Activated CD4-positive, alpha-beta T cell treated with anti-CD3 and anti-CD28 coated beads for 4 hours (primary cell): Measurements from ENCODE around the gene SRSF1.
"Not testable (repeated sequence)": the region's sequence is repeated elsewhere in the genome, so short reads cannot be mapped to it uniquely, and the experiment has no call there.

Experiments
- DNase-seq, 2 donors: peaks; one replicate each; pipeline ENCODE4 v3.0.0-alpha.2; 2020

The SRSF1 gene

GRCh38 chr17:57988301-57989250 lies 18.5 kb downstream of the SRSF1 start:
- DNase-seq, result peak; percentile 56 to 72

DNA sequence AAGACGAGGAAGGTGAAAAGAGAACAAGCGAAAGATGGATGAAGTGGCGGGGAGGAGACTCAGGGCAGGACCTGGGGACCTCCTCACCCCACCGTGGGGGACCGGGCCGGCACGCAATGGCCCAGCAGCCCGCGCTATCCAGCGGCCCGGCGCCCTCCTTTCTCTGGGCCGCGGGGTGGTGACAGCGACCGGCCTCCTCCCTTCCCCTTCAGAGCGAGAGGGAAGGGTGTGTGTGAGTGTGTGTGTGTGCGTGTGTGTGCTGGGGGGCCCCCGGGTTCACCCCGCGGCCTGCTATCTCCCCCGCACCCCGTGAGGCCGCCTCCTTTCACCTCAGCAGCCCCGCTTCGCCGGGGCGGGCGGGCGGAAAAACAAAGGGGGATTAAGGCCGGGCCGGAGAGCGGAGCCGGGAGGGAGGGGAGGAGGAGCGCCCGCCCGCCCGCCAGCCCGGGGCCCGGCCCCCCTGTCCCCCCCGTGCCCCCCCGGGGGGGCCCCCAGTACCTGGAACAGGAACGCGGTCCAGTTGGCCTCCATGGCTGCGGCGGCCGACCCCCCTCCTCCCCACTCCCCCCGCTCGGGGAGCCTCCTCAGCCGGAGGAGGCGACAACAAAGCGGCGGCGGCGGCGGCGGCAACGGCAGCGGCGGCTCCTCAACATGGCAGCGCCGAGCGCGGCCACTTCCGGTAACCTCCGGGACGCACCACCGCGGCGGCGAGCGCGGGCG lies 19.3 kb downstream of the SRSF1 start, which contains the start of gene VEZF1:
Gene VEZF1 (minus strand): TSS at position 674 of the 720 bp plus-strand sequence. CDS start 143 bp downstream, at position 531.
- DNase-seq, result peak; percentile 71 to 78

DNA sequence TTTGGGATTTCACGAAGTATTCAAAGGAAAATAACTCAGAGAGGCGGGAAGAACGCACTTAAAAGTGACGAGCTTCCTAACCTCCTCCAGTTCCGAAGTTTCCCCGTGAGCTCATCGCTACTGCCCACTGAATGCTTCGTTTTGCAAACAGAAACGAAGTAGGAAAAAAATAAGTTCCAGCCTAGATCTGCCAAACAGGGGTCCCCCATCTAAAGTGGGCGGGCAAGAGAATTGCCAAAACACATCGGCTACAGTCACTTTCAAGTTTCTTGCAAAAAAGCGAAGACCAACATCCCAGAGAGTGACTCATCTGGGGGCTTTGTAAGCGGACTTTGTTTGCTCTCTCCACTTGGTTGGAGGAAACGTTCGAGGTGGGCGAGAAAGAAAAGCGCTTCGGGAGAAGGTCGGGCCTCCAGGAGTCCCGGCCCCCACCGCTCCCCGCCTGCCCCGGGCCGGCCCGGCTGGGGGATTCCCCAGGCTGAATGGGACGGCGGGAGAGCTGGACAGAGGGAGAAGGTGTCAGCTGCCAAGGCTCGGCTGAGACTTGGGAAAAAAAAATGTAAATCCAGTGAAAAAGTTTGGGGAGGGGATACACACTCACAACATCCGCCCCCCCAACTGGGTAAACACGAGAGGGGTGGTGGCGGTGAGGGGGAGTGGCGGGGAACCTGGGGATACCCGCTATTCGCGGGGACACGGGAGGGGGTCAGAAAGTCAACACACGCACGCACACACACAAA lies 20.0 kb downstream of the SRSF1 start:
- DNase-seq, result peak; percentile 25 to 33

- DNase-seq, result no peak
Observed at GRCh38 chr17:57985675-57985974, 21.4 kb downstream of the SRSF1 start.

GRCh38 chr17:57984936-57985674 lies 21.9 kb downstream of the SRSF1 start:
- DNase-seq, result no peak

- no peak for DNase-seq
Observed at GRCh38 chr17:57984261-57984890, 22.7 kb downstream of the SRSF1 start.

GRCh38 chr17:57983446-57983845 lies 23.6 kb downstream of the SRSF1 start:
- DNase-seq, result no peak

GRCh38 chr17:57982452-57983170 lies 24.4 kb downstream of the SRSF1 start:
- no peak for DNase-seq

DNA sequence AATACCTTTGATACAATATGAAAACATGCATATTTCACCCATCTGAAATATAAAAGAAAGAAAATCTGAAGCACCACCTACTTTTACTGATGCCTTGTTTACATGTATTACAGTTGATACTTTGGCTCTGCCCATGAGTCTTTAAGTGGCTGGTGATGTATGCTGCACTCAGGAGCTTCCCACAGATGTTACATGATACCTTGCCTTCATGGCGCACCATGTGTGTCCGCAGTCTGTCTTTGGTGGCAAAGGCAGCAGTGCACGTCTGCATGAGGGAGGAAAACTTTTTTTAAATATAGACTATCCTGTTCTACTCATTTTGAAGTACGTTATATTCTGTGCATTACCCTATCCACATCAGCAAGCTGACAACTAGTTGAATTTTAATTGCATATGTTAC lies 26.5 kb downstream of the SRSF1 start:
- DNase-seq, result no peak

DNA sequence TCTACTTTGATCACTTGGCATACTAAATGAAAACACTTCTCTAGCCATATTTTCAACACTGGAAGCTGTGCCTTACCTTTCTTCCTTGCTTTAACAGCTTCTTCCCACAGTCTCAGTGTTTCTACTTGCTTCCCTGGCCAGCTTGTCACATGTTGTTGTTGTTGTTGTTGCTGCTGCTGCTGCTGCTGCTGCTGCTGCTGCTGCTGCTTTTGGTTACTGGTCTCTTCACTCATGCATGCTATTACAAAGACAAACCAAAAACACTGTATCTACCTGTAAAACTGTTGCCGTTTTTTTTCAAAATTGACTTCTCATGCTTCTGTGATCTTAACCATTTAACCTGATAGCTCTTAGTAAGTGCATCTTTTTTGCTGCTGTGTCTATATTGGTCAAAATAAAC lies 28.0 kb downstream of the SRSF1 start:
- DNase-seq, result no peak

DNA sequence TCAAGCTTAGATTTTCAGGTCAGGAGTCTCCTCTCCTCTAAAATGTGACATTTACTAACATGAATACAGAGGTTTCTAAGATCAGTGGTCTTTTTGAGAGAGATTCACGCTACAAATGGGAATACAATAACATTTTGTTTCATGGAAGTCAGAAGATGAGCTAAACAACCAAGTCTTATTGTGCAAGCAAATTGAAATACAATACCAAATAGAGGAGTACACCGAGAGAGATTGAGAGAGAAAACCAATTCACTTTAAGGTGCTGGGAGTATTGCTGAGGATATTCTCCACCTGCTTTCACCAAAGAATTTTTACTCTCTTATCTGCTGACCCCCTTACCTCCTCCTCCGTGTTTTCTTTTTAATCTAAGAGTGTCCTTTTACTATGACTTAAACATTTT lies 30.5 kb downstream of the SRSF1 start:
- DNase-seq, result no peak

DNA sequence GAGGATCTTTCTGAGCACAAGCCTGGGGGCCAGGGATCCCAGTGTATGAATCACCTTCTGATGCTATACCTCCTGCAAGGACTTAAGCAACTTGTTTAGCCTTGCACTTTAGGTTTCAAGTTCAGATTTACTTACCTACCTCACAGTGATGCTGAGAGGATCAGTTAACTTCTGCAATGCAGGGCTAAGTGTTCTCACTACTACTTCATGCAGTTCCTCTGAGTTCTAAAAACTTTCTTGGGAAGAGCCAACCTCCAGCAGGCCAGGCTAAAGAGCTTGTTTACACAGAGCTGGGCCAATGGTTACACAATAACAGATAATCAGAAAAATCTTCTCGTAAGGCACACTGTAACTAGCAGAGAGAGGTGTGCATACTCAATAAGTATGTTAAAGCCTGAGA lies 32.0 kb downstream of the SRSF1 start:
- no peak for DNase-seq

GRCh38 chr17:57974053-57974824 lies 32.8 kb downstream of the SRSF1 start:
- DNase-seq, result not testable (repeated sequence)

DNA sequence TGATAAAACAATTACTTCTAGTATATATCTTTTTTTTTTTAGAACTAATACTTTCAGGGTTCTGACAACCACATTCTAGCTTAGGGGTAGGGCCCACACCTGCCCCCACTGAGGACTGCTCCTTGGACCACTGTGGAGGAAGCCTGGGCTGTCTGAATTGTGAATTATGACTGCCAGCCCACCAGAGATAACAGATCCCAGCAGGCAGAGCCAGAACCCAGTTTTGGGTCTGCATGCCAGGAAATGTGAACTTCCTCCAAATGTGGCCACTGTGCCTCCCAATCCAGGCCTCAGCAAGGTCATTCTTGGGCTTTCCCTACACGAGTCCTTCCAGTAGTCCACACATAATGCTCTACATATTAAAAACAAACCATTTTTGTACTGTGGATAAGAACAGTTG lies 34.9 kb downstream of the SRSF1 start:
- DNase-seq, result no peak

DNA sequence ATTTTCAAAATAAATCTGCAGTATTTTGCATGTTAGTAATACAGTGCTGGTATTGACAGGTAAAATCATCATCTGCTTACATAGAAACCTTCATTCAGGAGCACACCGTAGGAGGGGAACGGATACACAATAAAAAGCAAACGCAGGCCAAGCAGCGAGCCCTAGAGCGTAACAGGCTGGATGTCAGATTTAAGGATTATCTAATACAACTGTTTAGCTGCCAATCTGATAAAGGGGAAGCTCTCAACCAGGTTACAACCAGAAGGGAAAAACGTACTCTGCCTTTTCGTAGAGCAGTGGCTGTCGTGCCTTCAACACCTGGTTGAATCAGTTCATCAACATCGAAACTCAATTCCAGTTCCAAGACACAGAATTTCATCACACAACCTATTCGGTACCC lies 35.5 kb downstream of the SRSF1 start:
- no peak for DNase-seq

DNA sequence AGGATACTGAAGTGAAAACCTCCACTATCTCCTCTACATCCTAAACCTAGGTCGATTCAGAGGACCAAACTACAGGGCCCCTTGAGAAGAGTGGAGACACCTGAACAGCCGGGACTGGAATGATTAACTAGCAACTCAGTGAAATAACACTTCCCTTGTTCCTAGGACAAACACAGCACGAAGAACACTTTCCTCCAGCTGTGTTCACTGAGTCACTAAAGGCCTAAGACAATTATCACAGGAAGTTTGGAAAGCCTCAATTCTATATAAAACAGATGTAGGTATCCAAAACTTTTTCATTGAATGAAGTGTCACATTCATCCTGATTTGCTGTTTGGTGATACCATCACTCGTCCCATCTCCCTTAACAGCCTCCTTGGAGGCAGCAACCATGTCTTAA lies 36.3 kb downstream of the SRSF1 start:
- no peak for DNase-seq

DNA sequence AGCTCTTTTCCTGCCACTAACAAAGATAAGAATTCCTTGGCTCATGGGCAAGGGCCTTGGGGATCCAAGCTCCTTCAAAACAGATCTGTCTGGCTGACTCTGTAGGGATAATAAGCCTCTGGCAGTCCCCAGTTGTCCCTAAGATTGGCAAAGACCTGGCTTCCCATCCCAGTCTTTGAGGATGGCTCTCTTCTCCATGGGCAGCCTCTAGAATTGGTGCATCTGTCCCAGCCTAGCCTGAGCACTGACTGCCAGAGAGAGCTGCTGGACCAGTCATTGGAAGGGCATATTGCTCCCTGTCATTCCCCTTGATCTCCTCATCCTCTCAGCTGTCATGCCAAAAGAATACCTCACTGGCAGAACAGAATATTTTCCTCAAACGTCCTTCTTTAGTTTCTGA lies 38.6 kb downstream of the SRSF1 start:
- no peak for DNase-seq

- DNase-seq, result no peak
Observed at GRCh38 chr17:57966875-57967274, 40.2 kb downstream of the SRSF1 start.

DNA sequence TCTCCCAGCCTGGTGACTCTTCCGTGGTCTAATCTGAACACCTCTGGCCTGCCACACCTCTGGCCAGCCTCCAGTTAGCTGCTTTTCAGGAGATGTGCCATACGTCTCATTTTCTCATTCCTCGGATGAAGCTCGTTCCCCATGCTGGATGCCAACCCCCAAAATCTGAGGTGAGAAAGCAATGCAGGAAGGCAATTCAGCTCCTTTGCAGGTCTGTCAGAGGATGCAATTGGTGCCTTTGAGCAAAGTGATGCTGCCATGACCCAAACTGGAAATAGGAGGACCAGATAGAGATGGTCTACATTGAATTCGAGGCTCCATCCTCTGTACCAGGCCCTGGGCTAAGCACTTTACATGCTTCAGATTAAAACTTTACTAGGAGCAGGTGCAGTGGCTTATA lies 40.8 kb downstream of the SRSF1 start:
- no peak for DNase-seq

GRCh38 chr17:57965521-57966160 lies 41.4 kb downstream of the SRSF1 start:
- no peak for DNase-seq
